Upper lobe of left lung (tissue), 6 donors: ENCODE data around the gene RAB5B. TPM values are rescaled to one million over a fixed set of nuclear protein-coding genes. Genes with fewer than 3 reads are reported as not detected.

Experiments
- ATAC-seq, 2 donors: fragments of 200-7000 bp; cut with Tn5 transposase; one replicate each; pipeline ENCODE4 v1.9.1; 2022; ENCODE audit warnings: mild to moderate bottlenecking in 2 of 2, moderate library complexity in 2 of 2; ENCODE audit not compliant: low FRiP score in 2 of 2
- DNase-seq, 2 donors: peaks; one replicate each; pipeline ENCODE4 v3.0.0-alpha.2; 2019 to 2020
- H3K27ac ChIP-seq, 4 donors: fragments of 200-600 bp; sonication (generic); one replicate each; pipeline ENCODE4 v1.5.1; 2016 to 2019
- H3K27me3 ChIP-seq, 4 donors: fragments of 200-600 bp; sonication (generic); one replicate each; pipeline ENCODE4 v1.5.1; 2017 to 2019
- H3K36me3 ChIP-seq, 4 donors: fragments of 200-600 bp; sonication (generic); one replicate each; pipeline ENCODE4 v1.5.1; 2016 to 2019
- H3K4me1 ChIP-seq, 4 donors: fragments of 200-600 bp; sonication (generic); one replicate each; pipeline ENCODE4 v1.5.1; 2018 to 2019
- H3K4me3 ChIP-seq, 4 donors: fragments of 200-600 bp; sonication (generic); one replicate each; pipeline ENCODE4 v1.5.1; 2017 to 2019; ENCODE audit warnings: mild to moderate bottlenecking in 2 of 4, moderate library complexity in 1 of 4
- H3K9me3 ChIP-seq, 4 donors: fragments of 200-600 bp; sonication (generic); one replicate each; pipeline ENCODE4 v1.5.1; 2018 to 2019
- CTCF ChIP-seq, 6 experiments: fragments of 450-650 bp in 4 of 6; fragments of 200-600 bp in 2 of 6; sonication (generic) in 2 of 6; IDR thresholded peaks; one replicate each; pipeline ENCODE4 v1.5.1; 2016 to 2019; ENCODE audit warnings: antibody characterized with exemption in 6 of 6
- EP300 ChIP-seq, 4 donors: sonication (generic); formaldehyde crosslinking; IDR thresholded peaks; one replicate each; pipeline ENCODE4 v1.5.1; 2017; ENCODE audit warnings: antibody characterized with exemption in 4 of 4, control low read depth in 2 of 4
- POLR2A ChIP-seq, 4 donors: fragments of 450-650 bp; IDR thresholded peaks; one replicate each; pipeline ENCODE4 v1.5.1; 2016 to 2017; ENCODE audit warnings: antibody characterized with exemption in 4 of 4, mild to moderate bottlenecking in 2 of 4
- POLR2AphosphoS5 ChIP-seq, 2 donors: sonication (generic); formaldehyde crosslinking; IDR thresholded peaks; one replicate each; pipeline ENCODE4 v1.5.1; 2017; ENCODE audit warnings: antibody characterized with exemption in 2 of 2
- WGBS, 2 donors: methylation state at CpG; one replicate each; pipeline ENCODE4 v1.1.5; 2017 to 2018; 5-methylcytosine and 5-hydroxymethylcytosine counted together
- total RNA-seq, 6 donors: library from RNA; depleted of rRNA in 4 of 6; stranded (reverse); fragments of >200 nt in 4 of 6; gene quantifications; one replicate each; pipeline versions ENCODE4 v1.1.0 to v1.2.1, GENCODE V29; 2016 to 2021
- donor health status: DM: no; HTN: no; CAD: no; lungs with moderate emphysema.
- donor health status: DM: no; HTN: yes; CAD: no; lungs with severe emphysema.

RAB5B gene
- total RNA-seq, 6 donors from 2014 or later: 53.4 to 139 (median 116) TPM

- DNase-seq: peak; percentile 94 to 95
- Histone ChIP-seq H3K4me3 (peak within 1 kb of the TSS; percentile 80 to 93 (median 90)), H3K9me3 (no peaks in the 10 kb centered on the region), H3K27me3 (no peaks in the 10 kb centered on the region), H3K4me1 (peaks cover 39 to 59% (median 48%) of the 10 kb centered on the region in 4 donors), H3K27ac (peak within 1 kb of the TSS; percentile 96 to 99 (median 97)), H3K36me3 (peaks cover under 1 to 13% (median 5%) of the 10 kb centered on the region in 4 donors)
- TF ChIP-seq POLR2A (IDR thresholded peaks at IDR 0.05) (peak in 3 of 4 donors; percentile 59 to 87 (median 71)), POLR2AphosphoS5 (IDR thresholded peaks at IDR 0.05) (peak; percentile 75 to 79), EP300 (IDR thresholded peaks at IDR 0.05) (no peak), CTCF (IDR thresholded peaks at IDR 0.05) (no peak)
- peak; percentile 81 to 86 for ATAC-seq
- 14 to 19% methylated on average over 17 to 30 of the region's 49 CpGs for WGBS, 2 donors
These were observed 46.0 kb upstream of the RAB5B start, which contains the start of gene PYM1 for GRCh38 chr12:55927588-55928502. TSS of gene PYM1 (minus strand) at chr12:55927894. CDS start at chr12:55927761, 133 bp downstream.

GRCh38 chr12:55929306-55929791 lies 44.5 kb upstream of the RAB5B start:
- no peak for TF ChIP-seq EP300 (IDR thresholded peaks at IDR 0.05)
- TF ChIP-seq CTCF (IDR thresholded peaks at IDR 0.05): no peak
- no peak for TF ChIP-seq POLR2A (IDR thresholded peaks at IDR 0.05)
- no peak for TF ChIP-seq POLR2AphosphoS5 (IDR thresholded peaks at IDR 0.05)
- Histone ChIP-seq H3K9me3 (no peaks in the 10 kb centered on the region), H3K36me3 (peaks cover 0 to 4% (median 1%) of the 10 kb centered on the region in 4 donors), H3K4me1 (peaks cover 43 to 74% (median 54%) of the 10 kb centered on the region in 4 donors), H3K4me3 (no peak overlapping the region), H3K27ac (peak overlapping the region; percentile 96 to 99 (median 97)), H3K27me3 (no peaks in the 10 kb centered on the region)
- DNase-seq (peak; percentile 45 to 84), ATAC-seq (no peak)
- 24 to 40% methylated on average over 8 of the region's 8 CpGs for WGBS, 2 donors

GRCh38 chr12:55930771-55931316 lies 43.0 kb upstream of the RAB5B start, which contains the start of gene DGKA:
TSS of gene DGKA (plus strand) at chr12:55931162. CDS start at chr12:55936504, 5,342 bp downstream.
- H3K4me1 ChIP-seq: peaks cover 40 to 69% (median 49%) of the 10 kb centered on the region in 4 donors
- 43 to 44% methylated on average over 3 of the region's 3 CpGs for WGBS, 2 donors
- DNase-seq: peak in 1 of 2 donors; percentile 60
- peak within 1 kb of the TSS; percentile 53 to 83 (median 72) for H3K4me3 ChIP-seq
- no peaks in the 10 kb centered on the region for H3K27me3 ChIP-seq
- peak in 1 of 2 donors; percentile 23 for ATAC-seq
- H3K27ac ChIP-seq: peak within 1 kb of the TSS; percentile 87 to 99 (median 92)
- no peaks in the 10 kb centered on the region for H3K9me3 ChIP-seq
- H3K36me3 ChIP-seq: no peaks in the 10 kb centered on the region
- TF ChIP-seq EP300 (IDR thresholded peaks at IDR 0.05): no peak
- TF ChIP-seq CTCF (IDR thresholded peaks at IDR 0.05): peak; percentile 31 to 55 (median 48)
- TF ChIP-seq POLR2A (IDR thresholded peaks at IDR 0.05): peak in 1 of 4 donors; percentile 13

- Histone ChIP-seq H3K9me3 (no peaks in the 10 kb centered on the region), H3K27ac (peak overlapping the region; percentile 81 to 88 (median 86)), H3K36me3 (no peaks in the 10 kb centered on the region), H3K4me3 (peak overlapping the region; percentile 53 to 83 (median 72)), H3K27me3 (no peaks in the 10 kb centered on the region), H3K4me1 (peaks cover 35 to 64% (median 44%) of the 10 kb centered on the region in 4 donors)
- DNase-seq (no peak), ATAC-seq (no peak)
- WGBS, 2 donors: 3 to 16% methylated on average over 10 of the region's 10 CpGs
- TF ChIP-seq CTCF (IDR thresholded peaks at IDR 0.05) (no peak), EP300 (IDR thresholded peaks at IDR 0.05) (no peak), POLR2AphosphoS5 (IDR thresholded peaks at IDR 0.05) (no peak), POLR2A (IDR thresholded peaks at IDR 0.05) (no peak)
These were observed 42.5 kb upstream of the RAB5B start for GRCh38 chr12:55931317-55931779.
